Measurements from ENCODE around the gene ACSF3. TPM values are rescaled to one million over a fixed set of nuclear protein-coding genes. Genes with fewer than 3 reads are reported as not detected.

The ACSF3 gene
- total RNA-seq, 2 experiments from 2014 or later: 38.6 to 45.1 TPM

- POLR2A ChIA-PET: interaction anchor here (1.4 kb wide), 1 partner anchor 8 kb away, joined by 3 read pairs; the partner anchor contains the start of gene ACSF3
- CTCF ChIA-PET: no interaction called here
- ATAC-seq: no peak
- H3K27ac Mint-ChIP-seq: peak overlapping the region; percentile 44
- H3K36me3 Mint-ChIP-seq (ENCODE audit: low read depth): peaks cover 57% of the 10 kb centered on the region
- DNase-seq: no peak
- H3K4me3 Mint-ChIP-seq: no peak overlapping the region
- no peaks in the 10 kb centered on the region for H3K9me3 Mint-ChIP-seq (ENCODE audit: insufficient read depth)
- H3K4me1 Mint-ChIP-seq (ENCODE audit: low read depth): peaks cover 58% of the 10 kb centered on the region
- no peaks in the 10 kb centered on the region for H3K27me3 Mint-ChIP-seq (ENCODE audit: low read depth)
These were observed 8.4 kb downstream of the ACSF3 start for GRCh38 chr16:89102041-89102471.

- Mint-ChIP-seq H3K4me3 (no peak overlapping the region), H3K27me3 (ENCODE audit: low read depth) (no peaks in the 10 kb centered on the region), H3K9me3 (ENCODE audit: insufficient read depth) (no peaks in the 10 kb centered on the region), H3K4me1 (ENCODE audit: low read depth) (peaks cover 53% of the 10 kb centered on the region), H3K27ac (peak overlapping the region; percentile 57), H3K36me3 (ENCODE audit: low read depth) (peaks cover 61% of the 10 kb centered on the region)
- DNase-seq (no peak), ATAC-seq (no peak)
- ChIA-PET CTCF (no interaction called here), POLR2A (interaction anchor here (1.4 kb wide), 1 partner anchor 9 kb away, joined by 3 read pairs; the partner anchor contains the start of gene ACSF3)
These were observed 8.9 kb downstream of the ACSF3 start for GRCh38 chr16:89102481-89103073.

GRCh38 chr16:89103156-89103555 lies 9.5 kb downstream of the ACSF3 start:
- POLR2A ChIA-PET: interaction anchor here (1.4 kb wide), 1 partner anchor 9 kb away, joined by 3 read pairs; the partner anchor contains the start of gene ACSF3
- peaks cover 62% of the 10 kb centered on the region for H3K36me3 Mint-ChIP-seq (ENCODE audit: low read depth)
- CTCF ChIA-PET: no interaction called here

GRCh38 chr16:89103781-89104180 lies 10.1 kb downstream of the ACSF3 start:
- POLR2A ChIA-PET: no interaction called here
- ATAC-seq (no peak), DNase-seq (no peak)
- no peak overlapping the region for H3K27ac Mint-ChIP-seq
- H3K9me3 Mint-ChIP-seq (ENCODE audit: insufficient read depth): no peaks in the 10 kb centered on the region
- peaks cover 65% of the 10 kb centered on the region for H3K36me3 Mint-ChIP-seq (ENCODE audit: low read depth)
- no peaks in the 10 kb centered on the region for H3K27me3 Mint-ChIP-seq (ENCODE audit: low read depth)
- H3K4me1 Mint-ChIP-seq (ENCODE audit: low read depth): peaks cover 41% of the 10 kb centered on the region
- CTCF ChIA-PET: no interaction called here
- H3K4me3 Mint-ChIP-seq: no peak overlapping the region

More at GRCh38 chr16:89103156-89103555, 9.5 kb downstream of the ACSF3 start:
- ATAC-seq: no peak
- Mint-ChIP-seq H3K27me3 (ENCODE audit: low read depth) (no peaks in the 10 kb centered on the region), H3K4me1 (ENCODE audit: low read depth) (peaks cover 47% of the 10 kb centered on the region), H3K4me3 (no peak overlapping the region), H3K9me3 (ENCODE audit: insufficient read depth) (no peaks in the 10 kb centered on the region), H3K27ac (no peak overlapping the region)
- no peak for DNase-seq

- H3K4me3 Mint-ChIP-seq: no peak overlapping the region
- ATAC-seq (no peak), DNase-seq (no peak)
- H3K27me3 Mint-ChIP-seq (ENCODE audit: low read depth): no peaks in the 10 kb centered on the region
- peaks cover 36% of the 10 kb centered on the region for H3K4me1 Mint-ChIP-seq (ENCODE audit: low read depth)
- peaks cover 64% of the 10 kb centered on the region for H3K36me3 Mint-ChIP-seq (ENCODE audit: low read depth)
- ChIA-PET POLR2A (no interaction called here), CTCF (no interaction called here)
- no peak overlapping the region for H3K27ac Mint-ChIP-seq
- no peaks in the 10 kb centered on the region for H3K9me3 Mint-ChIP-seq (ENCODE audit: insufficient read depth)
These were observed 10.7 kb downstream of the ACSF3 start for GRCh38 chr16:89104303-89104702.

GRCh38 chr16:89104930-89105571 lies 11.4 kb downstream of the ACSF3 start:
- DNase-seq (no peak), ATAC-seq (no peak)
- no peak overlapping the region for H3K4me3 Mint-ChIP-seq
- no peaks in the 10 kb centered on the region for H3K27me3 Mint-ChIP-seq (ENCODE audit: low read depth)
- no peaks in the 10 kb centered on the region for H3K9me3 Mint-ChIP-seq (ENCODE audit: insufficient read depth)
- no peak overlapping the region for H3K27ac Mint-ChIP-seq
- H3K36me3 Mint-ChIP-seq (ENCODE audit: low read depth): peaks cover 58% of the 10 kb centered on the region
- ChIA-PET POLR2A (no interaction called here), CTCF (no interaction called here)
- H3K4me1 Mint-ChIP-seq (ENCODE audit: low read depth): peaks cover 28% of the 10 kb centered on the region

- ATAC-seq (no peak), DNase-seq (no peak)
- ChIA-PET CTCF (no interaction called here), POLR2A (no interaction called here)
- Mint-ChIP-seq H3K4me1 (ENCODE audit: low read depth) (peaks cover 22% of the 10 kb centered on the region), H3K27ac (no peak overlapping the region), H3K27me3 (ENCODE audit: low read depth) (no peaks in the 10 kb centered on the region), H3K36me3 (ENCODE audit: low read depth) (peaks cover 53% of the 10 kb centered on the region), H3K9me3 (ENCODE audit: insufficient read depth) (no peaks in the 10 kb centered on the region), H3K4me3 (no peak overlapping the region)
These were observed 12.0 kb downstream of the ACSF3 start for GRCh38 chr16:89105599-89106151.

- CTCF ChIA-PET: no interaction called here
- no peak for ATAC-seq
- POLR2A ChIA-PET: no interaction called here
- Mint-ChIP-seq H3K27ac (no peak overlapping the region), H3K4me3 (no peak overlapping the region), H3K4me1 (ENCODE audit: low read depth) (peaks cover 12% of the 10 kb centered on the region), H3K36me3 (ENCODE audit: low read depth) (peaks cover 44% of the 10 kb centered on the region), H3K9me3 (ENCODE audit: insufficient read depth) (no peaks in the 10 kb centered on the region), H3K27me3 (ENCODE audit: low read depth) (no peaks in the 10 kb centered on the region)
- no peak for DNase-seq
These were observed 13.0 kb downstream of the ACSF3 start for GRCh38 chr16:89106533-89107202.

- H3K27ac Mint-ChIP-seq: no peak overlapping the region
- POLR2A ChIA-PET: no interaction called here
- H3K4me3 Mint-ChIP-seq: no peak overlapping the region
- no peaks in the 10 kb centered on the region for H3K9me3 Mint-ChIP-seq (ENCODE audit: insufficient read depth)
- no peak for DNase-seq
- peaks cover 41% of the 10 kb centered on the region for H3K36me3 Mint-ChIP-seq (ENCODE audit: low read depth)
- no peaks in the 10 kb centered on the region for H3K27me3 Mint-ChIP-seq (ENCODE audit: low read depth)
- no peak for ATAC-seq
- peaks cover 7% of the 10 kb centered on the region for H3K4me1 Mint-ChIP-seq (ENCODE audit: low read depth)
- CTCF ChIA-PET: no interaction called here
These were observed 13.5 kb downstream of the ACSF3 start for GRCh38 chr16:89107203-89107582.

GRCh38 chr16:89108416-89108815 lies 14.8 kb downstream of the ACSF3 start:
- H3K27me3 Mint-ChIP-seq (ENCODE audit: low read depth): no peaks in the 10 kb centered on the region
- no peaks in the 10 kb centered on the region for H3K9me3 Mint-ChIP-seq (ENCODE audit: insufficient read depth)
- H3K4me1 Mint-ChIP-seq (ENCODE audit: low read depth): peaks cover 3% of the 10 kb centered on the region
- no peak overlapping the region for H3K4me3 Mint-ChIP-seq
- peaks cover 32% of the 10 kb centered on the region for H3K36me3 Mint-ChIP-seq (ENCODE audit: low read depth)
- ChIA-PET CTCF (no interaction called here), POLR2A (no interaction called here)
- ATAC-seq (no peak), DNase-seq (no peak)
- no peak overlapping the region for H3K27ac Mint-ChIP-seq

- Mint-ChIP-seq H3K27me3 (ENCODE audit: low read depth) (no peaks in the 10 kb centered on the region), H3K9me3 (ENCODE audit: insufficient read depth) (no peaks in the 10 kb centered on the region), H3K4me1 (ENCODE audit: low read depth) (peaks cover 25% of the 10 kb centered on the region), H3K27ac (no peak overlapping the region), H3K4me3 (no peak overlapping the region), H3K36me3 (ENCODE audit: low read depth) (peaks cover 40% of the 10 kb centered on the region)
- POLR2A ChIA-PET: no interaction called here
- CTCF ChIA-PET: no interaction called here
- ATAC-seq (no peak), DNase-seq (no peak)
These were observed 17.0 kb downstream of the ACSF3 start for GRCh38 chr16:89110641-89111040.

GRCh38 chr16:89111263-89111662 lies 17.6 kb downstream of the ACSF3 start:
- peaks cover 42% of the 10 kb centered on the region for H3K36me3 Mint-ChIP-seq (ENCODE audit: low read depth)
- ChIA-PET POLR2A (interaction anchor here (0.8 kb wide), 1 partner anchor 14 kb away, joined by 3 read pairs; no protein-coding TSS in a partner anchor), CTCF (no interaction called here)
- no peak overlapping the region for H3K27ac Mint-ChIP-seq
- ATAC-seq (no peak), DNase-seq (no peak)
- peaks cover 31% of the 10 kb centered on the region for H3K4me1 Mint-ChIP-seq (ENCODE audit: low read depth)
- no peak overlapping the region for H3K4me3 Mint-ChIP-seq
- H3K9me3 Mint-ChIP-seq (ENCODE audit: insufficient read depth): no peaks in the 10 kb centered on the region
- H3K27me3 Mint-ChIP-seq (ENCODE audit: low read depth): no peaks in the 10 kb centered on the region

Measured in activated CD8-positive, alpha-beta T cell treated with anti-CD3 and anti-CD28 coated beads, Interleukin-2, amount 10 ng/mL, durations not matched to agents 7 days and 5 days (primary cell).